KOPT-K1 (cell line): Measurements from ENCODE around the gene AP2A1.

Experiments used
- H3K27ac ChIP-seq: fragments of 200-600 bp; sonication (generic); 2 replicates; pipeline ENCODE4 v1.5.1; 2016; ENCODE audit warnings: antibody characterized with exemption, mild to moderate bottlenecking, low read depth, low read length; ENCODE audit not compliant: poor library complexity, severe bottlenecking
- H3K36me3 ChIP-seq: fragments of 200-600 bp; sonication (generic); 2 replicates; pipeline ENCODE4 v1.5.1; 2017; ENCODE audit warnings: antibody characterized with exemption, mild to moderate bottlenecking, low read length, moderate library complexity; ENCODE audit not compliant: insufficient read depth
- H3K9me3 ChIP-seq: fragments of 200-600 bp; sonication (generic); 2 replicates; pipeline ENCODE4 v1.5.1; 2017; ENCODE audit warnings: antibody characterized with exemption, low read length, mild to moderate bottlenecking; ENCODE audit not compliant: insufficient read depth, poor library complexity, severe bottlenecking

Gene AP2A1

GRCh38 chr19:49752701-49753100 lies 14.1 kb upstream of the AP2A1 start:
- H3K9me3 ChIP-seq, result peaks cover 17% of the 10 kb centered on the region
- no peaks in the 10 kb centered on the region; the same call in 1 of the 2 replicates for H3K36me3 ChIP-seq
- no peak overlapping the region for H3K27ac ChIP-seq

GRCh38 chr19:49755956-49756355 lies 10.8 kb upstream of the AP2A1 start:
- Histone ChIP-seq H3K27ac (no peak overlapping the region), H3K36me3 (no peaks in the 10 kb centered on the region; the same call in 1 of the 2 replicates), H3K9me3 (peaks cover 17% of the 10 kb centered on the region)

GRCh38 chr19:49758292-49758691 lies 8.5 kb upstream of the AP2A1 start:
- Histone ChIP-seq H3K9me3 (peaks cover 11% of the 10 kb centered on the region), H3K27ac (no peak overlapping the region)

GRCh38 chr19:49761249-49761624 lies 5.6 kb upstream of the AP2A1 start:
- Histone ChIP-seq H3K9me3 (peaks cover under 1% of the 10 kb centered on the region), H3K27ac (peak overlapping the region; percentile 77), H3K36me3 (no peaks in the 10 kb centered on the region)

More at GRCh38 chr19:49758292-49758691, 8.5 kb upstream of the AP2A1 start:
- H3K36me3 ChIP-seq, result no peaks in the 10 kb centered on the region

- Histone ChIP-seq H3K36me3 (no peaks in the 10 kb centered on the region), H3K27ac (peak overlapping the region; percentile 77), H3K9me3 (no peaks in the 10 kb centered on the region)
Measured at GRCh38 chr19:49761625-49762311, 5.0 kb upstream of the AP2A1 start.

GRCh38 chr19:49763230-49763629 lies 3.6 kb upstream of the AP2A1 start, which contains the start of gene TSKS:
TSS of gene TSKS (minus strand) at chr19:49763306. CDS start at chr19:49763247, 59 bp downstream.
- peak within 1 kb of the TSS; percentile 77 for H3K27ac ChIP-seq
- no peaks in the 10 kb centered on the region for H3K36me3 ChIP-seq
- no peaks in the 10 kb centered on the region for H3K9me3 ChIP-seq

GRCh38 chr19:49764341-49764740 lies 2.5 kb upstream of the AP2A1 start:
- no peaks in the 10 kb centered on the region for H3K9me3 ChIP-seq
- no peaks in the 10 kb centered on the region for H3K36me3 ChIP-seq
- no peak overlapping the region for H3K27ac ChIP-seq

- Histone ChIP-seq H3K9me3 (no peaks in the 10 kb centered on the region), H3K27ac (peak overlapping the region; percentile 76), H3K36me3 (no peaks in the 10 kb centered on the region)
Measured at GRCh38 chr19:49766007-49766929, 533 bp upstream of the AP2A1 start.

- Histone ChIP-seq H3K9me3 (no peaks in the 10 kb centered on the region), H3K27ac (peak overlapping the region; percentile 72), H3K36me3 (no peaks in the 10 kb centered on the region; the same call in 1 of the 2 replicates)
Measured at GRCh38 chr19:49767381-49767780, 580 bp downstream of the AP2A1 start.

- Histone ChIP-seq H3K9me3 (no peaks in the 10 kb centered on the region), H3K27ac (peak overlapping the region; percentile 72), H3K36me3 (no peaks in the 10 kb centered on the region; the same call in 1 of the 2 replicates)
Measured at GRCh38 chr19:49767967-49768581, 1.3 kb downstream of the AP2A1 start.

- Histone ChIP-seq H3K27ac (no peak overlapping the region), H3K36me3 (no peaks in the 10 kb centered on the region; the same call in 1 of the 2 replicates), H3K9me3 (no peaks in the 10 kb centered on the region)
Measured at GRCh38 chr19:49770529-49770928, 3.7 kb downstream of the AP2A1 start.

- no peaks in the 10 kb centered on the region; the same call in 1 of the 2 replicates for H3K36me3 ChIP-seq
- H3K27ac ChIP-seq, result no peak overlapping the region
- H3K9me3 ChIP-seq, result no peaks in the 10 kb centered on the region
Measured at GRCh38 chr19:49771674-49772139, 4.9 kb downstream of the AP2A1 start.

- no peaks in the 10 kb centered on the region for H3K9me3 ChIP-seq
- no peaks in the 10 kb centered on the region; the same call in 1 of the 2 replicates for H3K36me3 ChIP-seq
- H3K27ac ChIP-seq, result no peak overlapping the region
Measured at GRCh38 chr19:49772850-49773432, 6.1 kb downstream of the AP2A1 start.

- Histone ChIP-seq H3K36me3 (no peaks in the 10 kb centered on the region; the same call in 1 of the 2 replicates), H3K9me3 (no peaks in the 10 kb centered on the region), H3K27ac (no peak overlapping the region)
Measured at GRCh38 chr19:49773663-49774350, 7.0 kb downstream of the AP2A1 start.
